GM21367 (cell line): Measurements from ENCODE around the gene ENTREP3.
"Not testable (repeated sequence)": the region's sequence is repeated elsewhere in the genome, so short reads cannot be mapped to it uniquely, and the experiment has no call there.

Experiments
- ATAC-seq: cut with Tn5 transposase; IDR thresholded peaks from one replicate; pipeline ENCODE4 v1.9.1; 2021; ENCODE audit not compliant: unreplicated experiment

ENTREP3 gene

DNA sequence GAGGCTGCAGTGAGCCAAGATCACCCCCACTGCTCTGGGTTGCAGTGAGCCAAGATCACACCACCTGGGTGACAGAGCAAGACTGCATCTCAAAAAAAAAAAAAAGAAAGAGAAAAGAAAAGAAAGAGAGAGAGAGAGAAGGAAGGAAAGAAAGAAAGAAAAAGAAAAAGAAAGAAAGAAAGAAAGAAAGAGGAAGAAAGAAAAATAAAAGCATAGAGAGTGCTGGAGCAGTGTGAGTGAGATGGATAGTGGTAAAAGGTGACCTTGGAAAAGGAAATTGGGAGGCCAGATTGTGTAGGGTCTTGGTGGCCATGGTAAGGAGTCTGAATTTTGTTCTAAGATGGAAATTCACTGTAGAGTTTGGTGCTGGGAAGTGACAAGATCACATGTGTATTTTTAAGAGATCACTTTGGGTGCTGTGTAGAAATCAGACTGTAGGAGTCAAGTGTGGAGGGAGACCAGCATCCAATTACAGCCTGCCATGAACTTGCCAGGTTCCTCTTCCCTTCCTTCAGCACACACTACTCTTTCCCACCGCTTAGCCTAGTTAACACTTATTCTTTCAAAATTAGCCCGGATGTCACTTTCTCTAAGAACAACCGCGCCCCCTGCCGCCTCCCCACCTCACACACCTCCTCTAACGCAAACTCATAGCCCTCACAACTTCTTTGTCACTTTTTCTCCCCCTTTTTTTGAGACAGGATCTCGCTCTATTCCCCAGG is 28.9 kb downstream of the ENTREP3 start:
- peak; percentile 34 for ATAC-seq

GRCh38 chr1:155225404-155225759 is 29.9 kb downstream of the ENTREP3 start:
- not testable (repeated sequence) for ATAC-seq

- no peak for ATAC-seq
Measured at GRCh38 chr1:155223047-155223446, 32.2 kb downstream of the ENTREP3 start.

DNA sequence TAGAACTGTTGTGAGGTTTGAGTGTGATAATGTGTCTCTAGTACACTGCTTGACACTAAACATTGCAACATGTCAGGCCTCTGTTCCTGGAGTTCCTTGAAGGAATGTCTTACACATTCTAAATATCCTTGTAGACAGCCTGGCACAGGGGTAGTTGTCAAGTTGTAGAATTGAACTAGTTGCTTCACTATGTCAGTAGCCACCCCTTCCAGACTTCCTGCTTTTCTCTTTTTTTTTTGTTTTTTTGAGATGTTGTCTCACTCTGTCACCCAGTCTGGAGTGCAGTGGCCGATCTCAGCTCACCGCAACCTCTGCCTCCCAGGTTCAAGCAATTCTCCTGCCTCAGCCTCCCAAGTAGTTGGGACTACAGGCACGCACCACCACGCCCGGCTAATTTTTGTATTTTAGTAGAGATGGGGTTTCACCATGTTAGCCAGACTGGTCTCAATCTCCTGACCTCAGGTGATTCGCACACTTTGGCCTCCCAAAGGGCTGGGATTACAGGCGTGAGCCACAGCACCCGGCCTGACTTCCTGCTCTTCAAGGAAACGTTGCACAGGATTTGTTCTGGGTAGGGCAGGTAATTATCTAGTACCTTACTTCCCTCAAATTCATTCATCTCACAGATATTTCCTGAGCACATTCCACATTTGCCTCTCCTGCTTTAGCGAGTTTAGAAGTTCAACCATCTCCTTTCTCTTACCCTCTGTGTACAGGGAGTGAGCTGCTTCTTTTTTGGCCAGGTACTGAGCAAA is 34.9 kb downstream of the ENTREP3 start:
- not testable (repeated sequence) for ATAC-seq

DNA sequence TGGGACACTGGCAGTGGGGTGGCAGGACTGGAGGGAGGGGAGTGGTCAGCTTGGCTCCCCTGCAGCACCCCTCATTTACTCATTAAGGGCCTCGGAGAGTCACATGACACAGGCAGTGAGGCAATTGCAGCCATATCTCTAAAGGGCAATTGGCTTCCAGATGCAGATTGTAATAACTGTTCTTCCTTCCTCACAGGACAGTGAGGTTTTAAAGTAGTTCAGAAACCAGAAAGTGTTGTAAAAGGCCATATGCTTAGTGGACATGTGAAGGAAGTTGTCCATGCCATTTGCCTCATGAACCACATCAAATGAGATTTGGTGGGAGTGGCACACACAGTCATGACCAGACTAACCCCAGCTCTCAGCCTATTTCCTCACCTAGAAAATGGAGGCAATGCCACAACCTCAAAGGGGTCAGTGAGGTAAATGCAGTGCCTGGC is 35.7 kb downstream of the ENTREP3 start:
- ATAC-seq: no peak

DNA sequence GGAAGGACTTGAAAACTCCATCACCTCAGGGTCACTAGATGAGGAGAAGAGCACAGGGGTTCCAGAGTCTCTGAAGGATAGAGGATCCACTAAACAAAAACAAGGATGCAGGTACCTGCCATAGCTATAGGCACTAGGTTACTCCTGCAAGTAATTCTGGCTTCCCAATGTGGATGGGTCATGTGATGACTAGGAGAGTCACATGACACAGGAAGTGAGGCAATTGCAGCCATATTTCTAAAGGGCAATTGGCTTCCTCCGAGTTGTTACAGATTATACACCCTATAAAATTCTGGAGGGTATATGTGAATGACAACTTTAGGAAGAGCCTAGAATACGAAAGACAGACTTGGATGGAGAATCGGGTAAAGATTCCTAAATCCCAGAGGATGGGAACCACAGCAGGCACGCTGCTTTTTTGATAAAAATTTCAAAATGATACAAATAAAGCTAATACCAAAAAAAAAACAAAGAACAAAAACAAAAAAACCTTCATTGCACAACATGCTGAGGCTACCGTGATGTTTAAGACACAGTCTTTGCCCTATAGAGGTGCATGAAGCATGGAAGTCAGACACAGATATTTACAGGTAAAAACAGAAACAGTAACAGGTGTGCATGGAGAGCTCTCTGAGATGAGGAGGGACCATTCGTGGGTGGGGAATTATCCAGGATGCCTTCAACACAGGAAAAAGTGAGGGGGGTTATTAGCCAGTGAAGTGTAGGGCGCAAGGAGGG is 36.3 kb downstream of the ENTREP3 start:
- no peak for ATAC-seq

GRCh38 chr1:155214702-155215101 is 40.6 kb downstream of the ENTREP3 start:
- not testable (repeated sequence) for ATAC-seq

DNA sequence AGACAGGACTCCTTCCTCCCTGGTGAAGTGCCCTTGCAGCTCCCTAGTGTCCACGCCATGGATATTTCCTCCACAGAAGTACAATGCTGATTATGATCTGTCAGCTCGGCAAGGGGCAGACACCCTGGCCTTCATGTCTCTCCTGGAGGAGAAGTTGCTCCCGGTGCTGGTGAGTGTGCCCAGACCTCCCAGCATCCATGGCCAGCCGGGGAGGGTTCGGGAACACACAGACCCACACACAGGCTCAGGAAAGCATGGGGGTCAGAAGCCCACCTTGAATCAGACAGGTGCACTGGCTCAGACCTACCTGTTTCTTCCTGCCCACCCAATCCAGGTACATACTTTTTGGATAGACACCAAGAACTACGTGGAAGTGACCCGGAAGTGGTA is 43.2 kb downstream of the ENTREP3 start:
- not testable (repeated sequence) for ATAC-seq

DNA sequence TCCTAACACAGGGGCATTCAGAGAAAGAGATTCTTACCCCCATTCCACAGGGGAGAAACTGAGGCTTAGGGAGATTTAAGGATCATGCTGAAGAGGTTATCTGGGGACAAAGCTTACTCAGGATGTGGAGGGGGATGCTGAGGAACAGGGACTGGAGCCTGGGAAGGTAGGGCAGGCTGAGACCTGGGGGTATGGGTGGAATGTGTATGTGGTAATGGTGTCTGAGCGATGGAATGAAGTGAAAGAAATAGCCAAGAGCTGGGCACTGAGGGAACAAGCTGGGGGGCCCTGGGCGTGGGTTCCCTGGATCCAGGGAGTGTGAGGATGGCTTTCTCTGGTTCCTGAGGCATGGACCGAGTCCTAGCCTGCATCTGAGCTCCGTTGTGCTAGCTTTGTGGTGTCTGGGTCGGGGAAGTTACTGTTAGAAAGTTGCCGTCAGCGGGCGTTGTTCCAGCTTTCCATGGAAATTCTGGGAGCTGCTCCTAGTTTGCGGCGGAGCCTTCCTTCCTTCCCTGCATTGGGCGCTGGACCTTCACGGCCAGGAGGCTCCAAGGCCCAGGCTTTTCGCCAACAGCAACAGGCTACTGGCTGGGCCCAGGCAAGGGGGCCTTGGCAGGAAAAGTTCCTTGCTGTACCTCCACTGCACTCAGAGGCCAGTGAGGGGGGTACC is 43.8 kb downstream of the ENTREP3 start:
- not testable (repeated sequence) for ATAC-seq

GRCh38 chr1:155210314-155211104 is 44.8 kb downstream of the ENTREP3 start:
- no peak for ATAC-seq

DNA sequence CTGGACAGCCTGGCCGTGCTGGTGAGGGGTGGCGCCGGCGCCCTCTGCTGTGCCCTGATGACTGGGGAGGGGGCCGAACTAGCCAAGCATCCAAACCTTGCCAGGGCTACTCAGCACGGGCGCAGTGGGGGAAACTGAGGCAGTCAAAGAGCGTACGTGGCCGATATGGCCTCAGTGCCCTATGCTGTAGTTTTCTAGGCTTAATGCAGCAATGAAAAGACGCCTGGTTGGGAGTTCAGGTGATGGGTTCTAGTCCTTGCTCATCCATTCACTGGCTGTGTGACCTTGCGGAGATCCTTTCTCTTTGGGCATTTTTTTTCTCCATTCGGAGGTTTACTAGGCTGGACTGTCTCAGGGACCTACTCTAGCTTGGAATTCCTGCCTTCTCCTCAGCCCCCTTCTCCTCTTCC is 46.0 kb downstream of the ENTREP3 start:
- ATAC-seq: no peak

- ATAC-seq: peak; percentile 60
Measured at GRCh38 chr1:155208541-155209311, 46.6 kb downstream of the ENTREP3 start, which contains the start of gene MTX1. TSS of gene MTX1 (plus strand) at chr1:155208695. CDS start at chr1:155208805, 110 bp downstream.

- ATAC-seq: no peak
Measured at GRCh38 chr1:155207806-155208540, 47.3 kb downstream of the ENTREP3 start, which contains the start of gene THBS3. TSS of gene THBS3 (minus strand) at chr1:155207897. CDS start at chr1:155207876, 21 bp downstream.

GRCh38 chr1:155206891-155207805 is 48.1 kb downstream of the ENTREP3 start:
- ATAC-seq: no peak

- no peak for ATAC-seq
Measured at GRCh38 chr1:155205969-155206593, 49.2 kb downstream of the ENTREP3 start.

GRCh38 chr1:155205035-155205434 is 50.2 kb downstream of the ENTREP3 start:
- ATAC-seq: no peak
